ENCODE data around the gene SALL1. TPM values are rescaled to one million over a fixed set of nuclear protein-coding genes. Genes with fewer than 3 reads are reported as not detected.

Gene SALL1
- 9.5 and 12.1 TPM in 2 replicates for total RNA-seq (2014; rRNA removed; shearing (Covaris generic))

- DNase-seq (ENCODE audit: low read depth), result no peak
These were observed at the start of gene SALL1 for GRCh38 chr16:51150888-51151320. SALL1 (minus strand) TSS chr16:51151270; CDS start chr16:51151241, 29 bp downstream.

- DNase-seq (ENCODE audit: low read depth), result no peak
These were observed 49.7 kb upstream of the SALL1 start for GRCh38 chr16:51200793-51201192.

GRCh38 chr16:51197953-51198748 lies 47.1 kb upstream of the SALL1 start:
- DNase-seq (ENCODE audit: low read depth), result no peak

GRCh38 chr16:51193879-51194278 lies 42.8 kb upstream of the SALL1 start:
- DNase-seq (ENCODE audit: low read depth), result no peak

GRCh38 chr16:51184702-51185433 lies 33.8 kb upstream of the SALL1 start:
- no peak for DNase-seq (ENCODE audit: low read depth)

- DNase-seq (ENCODE audit: low read depth), result peak; percentile 57
These were observed 30.4 kb upstream of the SALL1 start for GRCh38 chr16:51181503-51181811.

- DNase-seq (ENCODE audit: low read depth), result no peak
These were observed 29.8 kb upstream of the SALL1 start for GRCh38 chr16:51180719-51181502.

- DNase-seq (ENCODE audit: low read depth), result peak; percentile 63
These were observed 24.0 kb upstream of the SALL1 start for GRCh38 chr16:51175081-51175480.

GRCh38 chr16:51172368-51172767 lies 21.3 kb upstream of the SALL1 start:
- DNase-seq (ENCODE audit: low read depth), result no peak

GRCh38 chr16:51168755-51169154 lies 17.7 kb upstream of the SALL1 start:
- DNase-seq (ENCODE audit: low read depth), result no peak

- peak; percentile 20 for DNase-seq (ENCODE audit: low read depth)
These were observed 16.3 kb upstream of the SALL1 start for GRCh38 chr16:51167170-51167895.

- DNase-seq (ENCODE audit: low read depth), result no peak
These were observed 15.5 kb upstream of the SALL1 start for GRCh38 chr16:51166541-51166940.

GRCh38 chr16:51166091-51166490 lies 15.0 kb upstream of the SALL1 start:
- peak; percentile 20 for DNase-seq (ENCODE audit: low read depth)

GRCh38 chr16:51165043-51165442 lies 14.0 kb upstream of the SALL1 start:
- no peak for DNase-seq (ENCODE audit: low read depth)

GRCh38 chr16:51164574-51164973 lies 13.5 kb upstream of the SALL1 start:
- DNase-seq (ENCODE audit: low read depth), result no peak

- DNase-seq (ENCODE audit: low read depth), result peak; percentile 96
These were observed 13.0 kb upstream of the SALL1 start for GRCh38 chr16:51163894-51164566.

GRCh38 chr16:51163366-51163765 lies 12.3 kb upstream of the SALL1 start:
- peak; percentile 73 for DNase-seq (ENCODE audit: low read depth)

GRCh38 chr16:51161440-51162195 lies 10.5 kb upstream of the SALL1 start:
- peak; percentile 87 for DNase-seq (ENCODE audit: low read depth)

GRCh38 chr16:51159865-51160264 lies 8.8 kb upstream of the SALL1 start:
- peak; percentile 7 for DNase-seq (ENCODE audit: low read depth)

GRCh38 chr16:51159296-51159695 lies 8.2 kb upstream of the SALL1 start:
- DNase-seq (ENCODE audit: low read depth), result peak; percentile 33

All from M059J (cell line).